ENCODE results near the gene CD300LF. TPM values are rescaled to one million over a fixed set of nuclear protein-coding genes. Genes with fewer than 3 reads are reported as not detected.
A peak's percentile ranks its signal among the peaks of the same experiment; 100 is the strongest.

CD300LF gene
- total RNA-seq, 4 donors from 2014 or later, result not detected

- DNase-seq (no peak), ATAC-seq (no peak)
- in situ Hi-C loops (cut with MboI; ENCODE audit: low sequenced_read_pairs in 4 of 4) (no loop called here), intact Hi-C loops (cut with DNase I; ENCODE audit: low total_unique reads) (loop anchor here (10.0 kb wide), 1 partner anchor 195 kb away; the partner anchor contains the start of gene CD300H)
- TF ChIP-seq POLR2A (IDR thresholded peaks at IDR 0.05) (no peak), CTCF (IDR thresholded peaks at IDR 0.05 in 4 of 5, conservative IDR thresholded peaks at IDR 0.05 in 1 of 5) (no peak)
- Histone ChIP-seq H3K27ac (no peak overlapping the region), H3K4me1 (peaks cover 9 to 16% of the 10 kb centered on the region in 2 donors), H3K27me3 (no peaks in the 10 kb centered on the region), H3K4me3 (no peak overlapping the region), H3K36me3 (no peaks in the 10 kb centered on the region), H3K9me3 (no peaks in the 10 kb centered on the region)
Measured at GRCh38 chr17:74759941-74760340, 47.2 kb upstream of the CD300LF start.

GRCh38 chr17:74759243-74759801 is 46.6 kb upstream of the CD300LF start:
- TF ChIP-seq CTCF (IDR thresholded peaks at IDR 0.05 in 4 of 5, conservative IDR thresholded peaks at IDR 0.05 in 1 of 5) (no peak), POLR2A (IDR thresholded peaks at IDR 0.05) (no peak)
- ATAC-seq (no peak), DNase-seq (no peak)
- Histone ChIP-seq H3K4me3 (no peak overlapping the region), H3K27me3 (no peaks in the 10 kb centered on the region), H3K36me3 (no peaks in the 10 kb centered on the region), H3K9me3 (no peaks in the 10 kb centered on the region), H3K4me1 (peaks cover 9 to 16% of the 10 kb centered on the region in 2 donors), H3K27ac (no peak overlapping the region)
- in situ Hi-C loops (cut with MboI; ENCODE audit: low sequenced_read_pairs in 4 of 4), result no loop called here
- intact Hi-C loops (cut with DNase I; ENCODE audit: low total_unique reads), result loop anchor here (10.0 kb wide), 1 partner anchor 195 kb away; the partner anchor contains the start of gene CD300H

- in situ Hi-C loops (cut with MboI; ENCODE audit: low sequenced_read_pairs in 4 of 4), result no loop called here
- no peak overlapping the region for H3K27ac ChIP-seq
- ATAC-seq (peak; percentile 29 to 45), DNase-seq (no peak)
- no peaks in the 10 kb centered on the region for H3K27me3 ChIP-seq
- H3K36me3 ChIP-seq, result no peaks in the 10 kb centered on the region
- intact Hi-C loops (cut with DNase I; ENCODE audit: low total_unique reads), result loop anchor here (10.0 kb wide), 1 partner anchor 194 kb away; the partner anchor contains the start of gene CD300H
- TF ChIP-seq POLR2A (IDR thresholded peaks at IDR 0.05) (no peak), CTCF (IDR thresholded peaks at IDR 0.05 in 4 of 5, conservative IDR thresholded peaks at IDR 0.05 in 1 of 5) (no peak)
- H3K4me3 ChIP-seq, result no peak overlapping the region
- peaks cover 9 to 16% of the 10 kb centered on the region in 2 donors for H3K4me1 ChIP-seq
- no peaks in the 10 kb centered on the region for H3K9me3 ChIP-seq
Measured at GRCh38 chr17:74758848-74759168, 46.1 kb upstream of the CD300LF start.

DNA sequence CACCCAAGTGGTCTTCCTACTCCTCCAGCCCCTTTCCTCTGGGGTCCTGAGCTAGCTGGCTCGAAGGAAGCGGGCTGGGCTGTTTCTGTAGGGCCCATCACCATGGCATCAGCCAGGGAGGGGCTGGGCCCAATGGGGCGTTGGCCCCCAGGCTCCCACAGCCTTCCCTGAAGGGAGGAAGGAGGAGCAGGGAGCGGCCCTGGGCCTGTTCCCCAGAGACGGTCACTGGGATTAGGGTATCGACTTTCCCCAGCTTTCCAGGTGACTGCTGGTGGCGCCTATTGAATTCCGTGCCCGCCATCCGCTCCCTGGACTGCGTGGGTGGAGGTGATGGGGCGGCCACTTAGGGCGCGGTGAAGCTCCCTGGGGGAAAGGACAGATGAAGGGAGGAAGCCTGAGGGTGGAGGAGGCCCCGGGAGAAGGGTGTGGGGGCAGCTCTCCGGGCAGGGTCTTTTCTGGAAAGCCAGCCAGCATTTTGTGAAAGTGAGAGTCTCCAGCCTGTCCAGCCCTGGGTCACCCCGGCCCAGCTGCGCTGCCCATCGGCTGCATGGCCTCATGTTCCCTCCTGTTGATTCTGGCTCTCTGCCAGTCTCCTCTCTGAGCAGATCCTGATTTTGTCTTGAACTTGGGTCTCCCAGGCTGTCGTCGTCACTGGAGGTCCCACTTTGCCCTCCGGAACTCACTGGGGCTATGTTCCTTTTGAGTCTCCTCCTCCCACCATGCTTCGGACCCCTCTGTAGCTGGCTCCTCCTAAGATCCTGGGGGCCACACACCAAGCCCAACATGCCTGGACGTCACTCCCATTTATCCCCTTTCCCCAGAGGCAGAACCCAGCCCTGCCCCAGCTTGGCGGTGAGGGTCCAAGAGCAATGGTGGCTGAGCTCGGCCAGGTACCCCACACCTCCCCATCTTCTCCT is 45.5 kb upstream of the CD300LF start:
- H3K36me3 ChIP-seq, result no peaks in the 10 kb centered on the region
- DNase-seq, result no peak
- TF ChIP-seq POLR2A (IDR thresholded peaks at IDR 0.05) (no peak), CTCF (IDR thresholded peaks at IDR 0.05 in 4 of 5, conservative IDR thresholded peaks at IDR 0.05 in 1 of 5) (no peak)
- H3K9me3 ChIP-seq, result no peaks in the 10 kb centered on the region
- in situ Hi-C loops (cut with MboI; ENCODE audit: low sequenced_read_pairs in 4 of 4) (no loop called here), intact Hi-C loops (cut with DNase I; ENCODE audit: low total_unique reads) (loop anchor here (10.0 kb wide), 1 partner anchor 193 kb away; the partner anchor contains the start of gene CD300H)
- no peak overlapping the region for H3K4me3 ChIP-seq
- no peak overlapping the region for H3K27ac ChIP-seq
- ATAC-seq, result peak in 1 of 2 donors; percentile 19
- no peaks in the 10 kb centered on the region for H3K27me3 ChIP-seq
- peaks cover 9 to 16% of the 10 kb centered on the region in 2 donors for H3K4me1 ChIP-seq

All from gastrocnemius medialis (tissue), 4 donors.